Measurements from ENCODE around the gene TMEM123. TPM values are rescaled to one million over a fixed set of nuclear protein-coding genes. Genes with fewer than 3 reads are reported as not detected.
A peak's percentile ranks its signal among the peaks of the same experiment; 100 is the strongest.

TMEM123 gene
- total RNA-seq, 1 donor from 2014 or later = 107 TPM

DNA sequence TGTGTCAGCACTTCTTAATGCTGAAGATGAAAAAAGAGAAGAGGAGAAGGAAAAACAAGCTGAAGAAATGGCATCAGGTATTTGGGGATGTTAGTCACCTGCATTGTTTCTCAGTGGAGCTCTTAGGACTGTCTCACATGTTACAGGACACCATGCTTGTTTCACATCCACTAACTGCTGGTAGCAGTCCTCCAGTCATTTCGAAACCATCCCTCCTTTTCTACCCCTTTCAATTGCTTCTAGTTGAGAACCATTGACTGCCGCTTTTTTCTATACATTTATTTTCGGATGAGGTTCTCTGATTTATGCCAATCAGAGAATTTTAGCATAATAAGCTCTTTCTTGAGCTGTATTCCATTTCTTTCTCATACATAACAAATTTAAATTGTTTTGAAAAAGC lies 84.1 kb downstream of the TMEM123 start:
- TF ChIP-seq, protein P1, sequence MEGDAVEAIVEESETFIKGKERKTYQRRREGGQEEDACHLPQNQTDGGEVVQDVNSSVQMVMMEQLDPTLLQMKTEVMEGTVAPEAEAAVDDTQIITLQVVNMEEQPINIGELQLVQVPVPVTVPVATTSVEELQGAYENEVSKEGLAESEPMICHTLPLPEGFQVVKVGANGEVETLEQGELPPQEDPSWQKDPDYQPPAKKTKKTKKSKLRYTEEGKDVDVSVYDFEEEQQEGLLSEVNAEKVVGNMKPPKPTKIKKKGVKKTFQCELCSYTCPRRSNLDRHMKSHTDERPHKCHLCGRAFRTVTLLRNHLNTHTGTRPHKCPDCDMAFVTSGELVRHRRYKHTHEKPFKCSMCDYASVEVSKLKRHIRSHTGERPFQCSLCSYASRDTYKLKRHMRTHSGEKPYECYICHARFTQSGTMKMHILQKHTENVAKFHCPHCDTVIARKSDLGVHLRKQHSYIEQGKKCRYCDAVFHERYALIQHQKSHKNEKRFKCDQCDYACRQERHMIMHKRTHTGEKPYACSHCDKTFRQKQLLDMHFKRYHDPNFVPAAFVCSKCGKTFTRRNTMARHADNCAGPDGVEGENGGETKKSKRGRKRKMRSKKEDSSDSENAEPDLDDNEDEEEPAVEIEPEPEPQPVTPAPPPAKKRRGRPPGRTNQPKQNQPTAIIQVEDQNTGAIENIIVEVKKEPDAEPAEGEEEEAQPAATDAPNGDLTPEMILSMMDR (IDR thresholded peaks at IDR 0.05) = no peak
- intact Hi-C loops (cut with DNase I) = no loop called here
- Histone ChIP-seq H3K36me3 (peaks cover 25 to 51% of the 10 kb centered on the region in 2 donors), H3K27ac (no peak overlapping the region), H3K27me3 (no peaks in the 10 kb centered on the region), H3K4me3 (no peak overlapping the region), H3K9me3 (no peaks in the 10 kb centered on the region), H3K4me1 (no peaks in the 10 kb centered on the region)
- DNase-seq (ENCODE audit: low spot score in 2 of 2) = no peak

DNA sequence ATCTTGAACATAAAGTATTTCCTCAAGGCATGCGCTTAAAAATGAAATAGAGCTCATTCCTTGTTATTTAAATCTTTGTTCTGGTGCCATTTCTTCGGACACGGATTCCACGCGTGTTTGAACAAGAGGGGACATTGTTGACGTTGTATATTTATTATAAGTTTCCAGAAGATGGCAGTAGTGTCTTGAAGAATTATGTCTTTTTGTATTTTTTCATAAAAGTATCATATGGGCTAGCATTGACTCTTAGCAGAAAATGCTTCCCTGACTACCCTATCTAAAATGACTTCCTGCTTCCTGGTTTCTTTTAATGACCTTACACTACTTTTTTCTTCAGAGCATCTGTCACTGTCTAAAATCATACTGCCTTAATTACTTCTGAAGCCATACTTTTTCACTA lies 85.2 kb downstream of the TMEM123 start:
- no peak for DNase-seq (ENCODE audit: low spot score in 2 of 2)
- Histone ChIP-seq H3K27ac (no peak overlapping the region), H3K36me3 (peaks cover 33 to 61% of the 10 kb centered on the region in 2 donors), H3K9me3 (no peaks in the 10 kb centered on the region), H3K4me1 (no peaks in the 10 kb centered on the region), H3K4me3 (no peak overlapping the region), H3K27me3 (no peaks in the 10 kb centered on the region)
- TF ChIP-seq, protein P1 (IDR thresholded peaks at IDR 0.05) = peak in 1 of 3 experiments; percentile 10
- intact Hi-C loops (cut with DNase I) = no loop called here

DNA sequence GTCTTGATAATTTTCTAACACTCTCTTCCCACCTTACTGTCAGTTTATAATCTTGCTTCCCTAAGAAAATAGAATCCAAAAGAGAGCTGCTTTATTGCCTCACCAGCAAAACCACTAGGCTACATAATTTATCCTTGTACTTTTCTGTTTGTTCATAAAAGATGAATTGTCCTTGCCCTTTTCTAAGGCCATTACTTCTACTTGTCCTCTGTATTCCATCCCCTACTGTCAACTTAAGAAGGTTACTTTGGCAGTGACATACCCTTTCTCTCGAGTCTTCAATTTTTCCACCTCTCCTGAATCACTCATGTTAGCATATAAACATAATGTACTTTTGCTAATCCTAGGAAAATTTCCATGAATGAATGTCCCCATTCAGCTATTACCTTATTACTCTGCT lies 87.6 kb downstream of the TMEM123 start:
- Histone ChIP-seq H3K36me3 (peaks cover 48 to 77% of the 10 kb centered on the region in 2 donors), H3K27me3 (no peaks in the 10 kb centered on the region)
- TF ChIP-seq, protein P1 (IDR thresholded peaks at IDR 0.05) = no peak

DNA sequence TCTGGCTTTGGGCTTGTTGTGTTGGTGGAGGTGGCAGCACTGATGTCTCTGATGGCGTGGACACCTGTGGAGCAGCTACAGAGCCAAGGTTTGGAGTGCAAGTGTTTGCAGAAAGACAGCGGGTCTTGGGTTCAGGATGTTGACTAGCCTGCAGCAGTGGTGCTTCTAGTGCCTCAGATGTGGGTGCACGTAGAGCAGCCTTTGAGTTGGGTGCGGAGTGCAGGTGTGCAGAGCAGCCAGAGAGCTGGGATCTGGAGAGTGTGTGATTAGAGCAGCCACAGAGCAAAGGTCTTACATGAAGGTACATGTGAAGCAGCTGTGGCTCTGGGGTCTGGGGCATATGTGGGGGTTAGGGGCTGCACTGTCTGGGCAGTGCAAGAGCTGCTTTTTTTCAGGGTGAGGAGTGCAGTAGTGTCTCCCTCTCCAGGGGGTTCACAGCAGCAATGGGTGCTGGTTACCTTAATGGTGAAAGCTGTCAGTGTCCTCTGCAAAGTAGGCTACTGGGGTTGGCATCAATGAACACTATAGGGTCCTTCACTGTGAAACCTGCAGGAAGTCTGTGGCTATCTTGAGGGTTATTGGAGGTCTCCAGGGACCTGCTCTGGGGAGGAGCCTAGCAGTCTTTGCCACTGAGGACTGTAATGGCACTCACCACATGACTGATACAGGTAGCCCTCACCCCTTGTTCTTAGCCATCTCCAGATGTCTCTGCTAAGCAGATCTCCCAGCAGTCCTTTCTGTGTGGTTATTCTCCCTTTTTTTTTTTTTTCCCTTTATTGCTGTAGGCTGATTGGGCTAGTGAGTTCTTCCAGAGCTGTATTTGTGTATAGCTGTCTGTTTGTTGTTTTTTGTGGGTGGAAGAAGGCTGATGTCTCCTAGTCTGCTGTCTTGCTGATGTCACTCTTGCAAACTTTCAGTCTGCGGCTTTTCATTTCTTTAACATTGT lies 91.2 kb downstream of the TMEM123 start:
- H3K4me1 ChIP-seq = no peaks in the 10 kb centered on the region
- H3K9me3 ChIP-seq = no peaks in the 10 kb centered on the region
- intact Hi-C loops (cut with DNase I) = no loop called here
- H3K36me3 ChIP-seq = peaks cover 44 to 64% of the 10 kb centered on the region in 2 donors
- TF ChIP-seq, protein P1 (IDR thresholded peaks at IDR 0.05) = no peak
- H3K4me3 ChIP-seq = no peak overlapping the region
- no peaks in the 10 kb centered on the region for H3K27me3 ChIP-seq
- no peak overlapping the region for H3K27ac ChIP-seq
- no peak for DNase-seq (ENCODE audit: low spot score in 2 of 2)

More for the DNA sequence above, 87.6 kb downstream of the TMEM123 start:
- no peaks in the 10 kb centered on the region for H3K4me1 ChIP-seq
- H3K27ac ChIP-seq = no peak overlapping the region
- DNase-seq (ENCODE audit: low spot score in 2 of 2) = no peak
- no peak overlapping the region for H3K4me3 ChIP-seq
- intact Hi-C loops (cut with DNase I) = no loop called here
- H3K9me3 ChIP-seq = no peaks in the 10 kb centered on the region

DNA sequence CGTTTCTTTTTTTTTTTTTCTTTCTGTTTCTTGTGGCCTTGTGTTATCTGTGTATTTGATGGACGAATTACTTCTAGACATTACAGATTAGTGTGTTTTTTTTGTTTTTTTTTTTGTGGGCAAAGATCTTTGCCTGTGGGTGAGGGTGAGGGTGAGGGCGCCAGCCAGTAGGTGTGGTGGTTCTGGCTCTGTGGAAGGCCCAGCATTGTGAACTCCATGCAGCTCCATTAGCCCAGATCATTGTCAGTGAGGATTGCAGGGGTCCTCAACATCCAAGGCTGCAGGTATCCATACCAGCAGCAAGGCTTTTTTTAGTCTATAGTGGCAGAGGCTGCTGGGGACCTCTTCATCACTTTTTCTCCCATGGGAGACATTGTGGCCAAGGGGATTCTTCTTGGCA lies 91.9 kb downstream of the TMEM123 start:
- H3K27ac ChIP-seq = no peak overlapping the region
- no peak overlapping the region for H3K4me3 ChIP-seq
- peaks cover 41 to 57% of the 10 kb centered on the region in 2 donors for H3K36me3 ChIP-seq
- TF ChIP-seq, protein P1 (IDR thresholded peaks at IDR 0.05) = no peak
- no peaks in the 10 kb centered on the region for H3K4me1 ChIP-seq
- no peaks in the 10 kb centered on the region for H3K9me3 ChIP-seq
- H3K27me3 ChIP-seq = no peaks in the 10 kb centered on the region
- intact Hi-C loops (cut with DNase I) = no loop called here
- DNase-seq (ENCODE audit: low spot score in 2 of 2) = no peak
